T-helper 17 cell (primary cell): Measurements from ENCODE around the gene KLRC4. TPM values are rescaled to one million over a fixed set of nuclear protein-coding genes. Genes with fewer than 3 reads are reported as not detected.
A peak's percentile ranks its signal among the peaks of the same experiment; 100 is the strongest.
"Not testable (repeated sequence)": the region's sequence is repeated elsewhere in the genome, so short reads cannot be mapped to it uniquely, and the experiment has no call there.

Source experiments
- ATAC-seq: fragments of 150-1000 bp; cut with Tn5 transposase; 2 replicates; pipeline ENCODE4 v1.10.0; 2021; ENCODE audit warnings: mild to moderate bottlenecking, moderate library complexity
- DNase-seq, 3 donors: peaks; one replicate each; pipeline versions ENCODE4 v3.0.0 to v3.0.0-alpha.2; 2020 to 2021
- H3K9me3 ChIP-seq: one replicate; pipeline ENCODE4 v1.7.0; 2013; ENCODE audit warnings: low read length, mild to moderate bottlenecking; ENCODE audit not compliant: control insufficient read depth, poor library complexity, severe bottlenecking
- H3K27ac Mint-ChIP-seq: one replicate; pipeline ENCODE4 v1.8.0; 2022; ENCODE audit warnings: mild to moderate bottlenecking, moderate library complexity, mixed read lengths
- H3K27me3 Mint-ChIP-seq: one replicate; pipeline ENCODE4 v1.8.0; 2022; ENCODE audit warnings: mixed read lengths
- H3K36me3 Mint-ChIP-seq: one replicate; pipeline ENCODE4 v1.8.0; 2022; ENCODE audit warnings: low read depth, mixed read lengths
- H3K4me1 Mint-ChIP-seq: one replicate; pipeline ENCODE4 v1.8.0; 2022; ENCODE audit warnings: mild to moderate bottlenecking, mixed read lengths
- H3K4me3 Mint-ChIP-seq: one replicate; pipeline ENCODE4 v1.8.0; 2022; ENCODE audit warnings: mild to moderate bottlenecking, moderate library complexity, mixed read lengths
- total RNA-seq, 4 donors: library from RNA in 2 of 4; stranded (reverse) in 2 of 4; gene quantifications; one replicate each; pipeline ENCODE4 v1.2.3 and lab custom pipeline; 2022 to 2026

Gene KLRC4
- total RNA-seq, 2 donors from 2014 or later = not detected

DNA sequence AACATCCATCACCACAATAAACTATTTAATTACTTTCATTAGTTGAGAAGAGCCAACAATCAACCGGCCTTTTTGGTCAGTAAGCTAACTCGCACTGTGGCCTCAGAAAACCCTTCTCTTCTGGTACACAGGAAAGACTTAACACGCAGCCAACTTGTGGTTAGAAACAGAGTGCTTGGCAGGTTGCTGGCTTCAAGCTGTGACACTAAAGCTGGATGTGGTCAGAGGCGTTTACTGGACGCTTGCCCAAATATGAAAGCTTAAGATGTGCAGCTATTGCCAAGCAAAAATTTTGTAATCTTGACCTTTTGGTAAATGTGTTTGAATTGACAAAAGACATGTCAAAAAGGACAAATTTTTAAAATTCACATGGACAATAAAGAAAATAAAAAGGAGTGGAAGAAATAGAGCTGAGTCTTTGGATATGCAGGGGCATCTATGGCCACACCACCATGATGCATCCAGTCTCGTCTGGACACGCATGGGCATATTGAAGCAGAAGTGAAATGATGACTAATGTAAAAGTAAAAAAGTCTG lies 17.1 kb downstream of the KLRC4 start:
- Mint-ChIP-seq H3K4me1 (peaks cover 9% of the 10 kb centered on the region), H3K27ac (no peak overlapping the region), H3K27me3 (peaks cover 48% of the 10 kb centered on the region), H3K4me3 (no peak overlapping the region), H3K36me3 (no peaks in the 10 kb centered on the region)
- ATAC-seq = no peak
- H3K9me3 ChIP-seq = no peaks in the 10 kb centered on the region
- no peak for DNase-seq

DNA sequence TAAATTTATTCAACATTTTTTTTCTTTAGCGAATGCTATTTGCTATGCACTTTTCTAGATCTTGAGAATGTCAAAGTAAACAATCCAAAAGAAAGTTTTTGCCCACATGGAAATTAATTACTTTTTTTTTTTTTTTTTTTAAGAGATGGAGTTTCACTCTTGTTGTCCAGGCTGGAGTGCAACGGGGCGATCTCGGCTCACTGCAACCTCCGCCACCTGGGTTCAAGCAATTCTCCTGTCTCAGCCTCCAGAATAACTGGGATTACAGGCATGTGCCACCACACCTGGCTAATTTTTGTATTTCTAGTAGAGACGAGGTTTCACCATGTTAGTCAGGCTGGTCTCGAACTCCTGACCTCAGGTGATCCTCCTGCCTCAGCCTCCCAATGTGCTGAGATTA lies 18.6 kb downstream of the KLRC4 start:
- not testable (repeated sequence) for H3K27ac Mint-ChIP-seq, H3K36me3 Mint-ChIP-seq, H3K4me3 Mint-ChIP-seq, ATAC-seq, DNase-seq, H3K9me3 ChIP-seq, H3K4me1 Mint-ChIP-seq
- peaks cover 48% of the 10 kb centered on the region for H3K27me3 Mint-ChIP-seq

DNA sequence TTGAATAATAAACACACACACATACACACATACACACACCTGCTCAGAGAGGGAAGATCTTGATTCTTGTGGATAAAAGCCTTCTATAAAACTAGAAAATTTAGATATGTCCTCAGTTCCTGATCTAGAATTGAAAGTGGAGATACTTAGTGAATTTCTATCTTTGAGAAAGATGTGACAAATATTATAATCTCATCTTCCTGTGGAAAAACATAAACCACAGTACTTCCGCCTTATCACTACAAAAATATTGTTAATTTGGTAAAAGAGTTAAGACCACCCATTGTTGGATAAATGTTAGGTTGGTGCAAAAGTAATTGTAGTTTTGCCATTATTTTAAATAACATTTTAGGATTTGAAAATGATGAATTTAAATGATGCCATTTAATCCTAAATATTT lies 19.7 kb downstream of the KLRC4 start, which contains the start of gene KLRK1:
Gene KLRK1 (minus strand): TSS at position 138 of the 400 bp plus-strand sequence. CDS start 1,231 bp downstream, outside the sequence.
- ATAC-seq = no peak
- Mint-ChIP-seq H3K27ac (no peak within 1 kb of the TSS), H3K4me3 (no peak within 1 kb of the TSS), H3K27me3 (peaks cover 45% of the 10 kb centered on the region), H3K4me1 (peaks cover 5% of the 10 kb centered on the region), H3K36me3 (no peaks in the 10 kb centered on the region)
- DNase-seq = no peak
- no peaks in the 10 kb centered on the region for H3K9me3 ChIP-seq

DNA sequence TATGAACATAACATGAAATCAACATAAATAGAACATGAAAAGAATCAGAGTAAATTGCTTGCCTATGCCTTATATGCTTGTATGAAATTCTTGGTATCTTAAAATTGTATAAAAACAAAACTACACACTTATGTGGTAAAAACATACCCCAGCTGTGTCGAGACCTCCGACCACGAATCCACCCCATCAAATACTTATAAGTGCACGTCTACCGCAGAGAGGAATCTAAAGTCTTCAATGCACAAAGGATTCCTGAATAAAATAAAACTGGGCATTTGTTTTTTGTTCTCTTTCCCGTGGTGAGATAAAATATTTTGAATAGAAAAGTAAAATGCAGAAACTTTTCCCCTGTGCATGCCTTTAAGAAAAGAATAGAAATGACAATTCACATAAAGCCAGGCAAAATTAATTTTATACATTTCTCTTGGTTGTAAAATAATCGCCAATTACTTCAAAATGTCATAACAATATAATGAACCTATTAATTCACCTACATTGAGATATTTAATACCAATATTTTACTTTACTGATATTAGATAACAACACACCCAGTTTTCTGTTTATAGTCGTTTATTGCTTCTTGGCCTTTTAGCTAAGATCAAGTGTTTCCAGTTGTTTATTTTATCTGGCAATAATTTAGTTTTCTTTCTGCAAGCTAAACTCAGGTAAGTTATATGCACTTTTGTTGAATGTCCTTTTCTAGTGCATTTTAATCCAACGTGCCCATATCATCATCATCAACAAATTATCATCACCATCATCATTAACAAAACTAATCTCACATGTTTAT lies 20.7 kb downstream of the KLRC4 start:
- no peaks in the 10 kb centered on the region for H3K9me3 ChIP-seq
- Mint-ChIP-seq H3K4me1 (no peaks in the 10 kb centered on the region), H3K36me3 (no peaks in the 10 kb centered on the region), H3K4me3 (no peak overlapping the region), H3K27ac (no peak overlapping the region), H3K27me3 (peaks cover 35% of the 10 kb centered on the region)
- ATAC-seq = no peak
- DNase-seq = no peak

DNA sequence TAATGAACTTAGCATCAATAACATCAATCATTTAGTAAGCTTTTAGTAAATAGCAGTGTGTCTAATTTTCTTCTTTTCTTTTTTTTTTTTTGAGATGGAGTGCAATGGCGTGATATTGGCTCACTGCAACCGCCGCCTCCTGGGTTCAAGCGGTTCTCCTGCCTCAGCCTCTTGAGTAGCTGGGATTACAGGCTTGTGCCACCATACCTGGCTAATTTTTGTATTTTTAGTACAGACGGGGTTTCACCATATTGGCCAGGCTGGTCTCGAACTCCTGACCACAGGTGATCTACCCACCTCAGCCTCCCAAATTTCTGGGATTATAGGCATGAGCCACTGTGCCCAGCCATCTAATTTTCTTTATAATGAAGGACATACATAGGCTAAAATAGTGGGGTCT lies 22.1 kb downstream of the KLRC4 start:
- H3K4me1 Mint-ChIP-seq, ATAC-seq, H3K27ac Mint-ChIP-seq, H3K36me3 Mint-ChIP-seq, H3K4me3 Mint-ChIP-seq, DNase-seq, H3K9me3 ChIP-seq: not testable (repeated sequence)
- H3K27me3 Mint-ChIP-seq = peaks cover 33% of the 10 kb centered on the region

DNA sequence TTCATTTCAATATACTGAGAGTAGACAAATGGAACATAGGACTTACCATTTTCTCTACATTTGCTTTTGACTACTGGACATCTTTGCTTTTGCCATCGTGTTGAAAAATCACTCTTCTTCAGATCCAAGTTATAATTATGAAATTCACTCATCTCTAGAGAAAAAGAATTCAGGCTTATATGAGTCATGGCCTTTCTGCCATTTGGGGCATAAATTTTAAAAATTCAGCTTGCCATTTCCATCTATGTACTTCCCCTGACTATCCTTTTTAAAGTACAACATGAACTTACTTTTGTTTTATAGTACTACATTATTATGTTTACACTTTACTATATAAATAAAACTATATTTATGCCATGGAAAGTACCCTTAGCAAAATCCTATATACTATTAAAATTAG lies 22.7 kb downstream of the KLRC4 start:
- Mint-ChIP-seq H3K27me3 (peaks cover 34% of the 10 kb centered on the region), H3K4me3 (no peak overlapping the region), H3K27ac (no peak overlapping the region), H3K36me3 (no peaks in the 10 kb centered on the region), H3K4me1 (no peaks in the 10 kb centered on the region)
- DNase-seq (no peak), ATAC-seq (no peak)
- no peaks in the 10 kb centered on the region for H3K9me3 ChIP-seq

DNA sequence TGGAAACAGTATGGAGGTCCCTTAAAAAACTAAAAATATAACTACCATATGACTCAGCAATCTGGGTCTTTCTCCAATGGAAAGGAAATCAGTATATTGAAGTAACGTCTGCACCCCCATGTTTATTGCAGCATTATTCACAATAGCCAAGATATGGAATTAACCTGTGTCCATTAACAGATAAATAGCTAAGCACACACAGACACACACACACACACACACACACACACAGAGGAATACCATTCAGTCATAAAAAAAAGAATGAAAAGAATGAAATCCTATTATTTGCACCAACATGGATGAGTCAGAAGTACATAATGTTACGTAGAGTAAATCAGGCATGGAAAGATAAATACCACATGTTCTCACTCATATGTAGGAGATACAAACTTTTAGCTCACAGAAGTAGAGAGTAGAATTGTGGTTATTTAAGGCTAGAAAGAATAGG lies 24.4 kb downstream of the KLRC4 start:
- ATAC-seq = no peak
- DNase-seq = no peak

DNA sequence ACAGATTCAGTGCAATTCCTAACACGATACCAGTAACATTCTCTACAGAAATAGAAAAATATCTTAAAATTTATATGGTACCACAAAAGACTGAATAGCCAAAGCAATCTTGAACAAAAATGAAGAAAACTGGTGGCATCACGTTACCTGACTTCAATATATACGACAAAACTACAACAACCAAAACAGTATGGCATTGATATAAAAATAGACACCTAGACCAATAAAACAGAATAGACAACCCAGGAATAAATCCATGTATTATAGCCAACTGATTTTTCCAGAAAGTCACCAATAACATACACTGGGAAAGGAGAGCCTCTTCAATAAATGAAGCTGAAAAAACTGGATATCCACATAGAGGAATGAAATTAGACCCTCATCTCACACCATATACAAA lies 25.4 kb downstream of the KLRC4 start:
- no peaks in the 10 kb centered on the region for H3K9me3 ChIP-seq
- Mint-ChIP-seq H3K4me3 (no peak overlapping the region), H3K4me1 (no peaks in the 10 kb centered on the region), H3K27ac (no peak overlapping the region), H3K36me3 (no peaks in the 10 kb centered on the region), H3K27me3 (peaks cover 43% of the 10 kb centered on the region)
- DNase-seq (no peak), ATAC-seq (no peak)

More for the DNA sequence above, 24.4 kb downstream of the KLRC4 start:
- Mint-ChIP-seq H3K4me1 (no peaks in the 10 kb centered on the region), H3K36me3 (no peaks in the 10 kb centered on the region), H3K27me3 (peaks cover 47% of the 10 kb centered on the region), H3K27ac (no peak overlapping the region), H3K4me3 (no peak overlapping the region)
- H3K9me3 ChIP-seq = no peaks in the 10 kb centered on the region

DNA sequence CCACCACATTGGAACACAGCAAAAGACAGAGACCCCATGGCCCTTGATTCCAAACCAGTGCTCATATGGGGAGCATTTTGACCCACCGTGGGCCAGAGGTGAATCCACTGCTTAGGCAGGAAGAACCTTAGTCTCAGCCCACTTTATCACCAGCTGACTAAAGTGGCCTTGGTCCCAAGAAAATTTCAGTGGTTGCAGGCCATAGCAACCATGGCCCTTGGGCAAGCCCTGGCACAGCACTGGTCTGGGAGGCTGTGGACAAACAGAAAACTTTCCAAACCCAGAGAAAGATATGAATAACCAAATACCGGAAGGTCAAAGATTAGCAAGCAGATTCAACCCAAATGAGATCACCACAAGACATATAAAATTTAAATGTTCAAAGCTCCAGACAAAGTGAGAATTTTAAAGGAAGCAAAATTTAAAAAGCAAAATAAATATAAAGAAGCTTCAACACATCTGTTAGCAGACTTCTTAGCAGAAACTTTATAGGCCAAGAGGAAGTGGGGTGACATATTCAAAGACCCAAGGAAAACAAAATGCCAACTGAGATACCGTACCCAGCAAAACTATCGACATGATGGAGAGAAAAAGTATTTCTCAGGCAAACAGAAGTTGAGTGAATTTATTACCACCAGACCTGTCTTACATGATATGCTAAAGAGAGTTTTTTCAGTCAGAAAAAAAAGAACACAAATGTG lies 27.5 kb downstream of the KLRC4 start:
- Mint-ChIP-seq H3K4me1 (no peaks in the 10 kb centered on the region), H3K36me3 (no peaks in the 10 kb centered on the region), H3K4me3 (no peak overlapping the region), H3K27me3 (peaks cover 35% of the 10 kb centered on the region), H3K27ac (no peak overlapping the region)
- DNase-seq = no peak
- H3K9me3 ChIP-seq = no peaks in the 10 kb centered on the region
- ATAC-seq = no peak

DNA sequence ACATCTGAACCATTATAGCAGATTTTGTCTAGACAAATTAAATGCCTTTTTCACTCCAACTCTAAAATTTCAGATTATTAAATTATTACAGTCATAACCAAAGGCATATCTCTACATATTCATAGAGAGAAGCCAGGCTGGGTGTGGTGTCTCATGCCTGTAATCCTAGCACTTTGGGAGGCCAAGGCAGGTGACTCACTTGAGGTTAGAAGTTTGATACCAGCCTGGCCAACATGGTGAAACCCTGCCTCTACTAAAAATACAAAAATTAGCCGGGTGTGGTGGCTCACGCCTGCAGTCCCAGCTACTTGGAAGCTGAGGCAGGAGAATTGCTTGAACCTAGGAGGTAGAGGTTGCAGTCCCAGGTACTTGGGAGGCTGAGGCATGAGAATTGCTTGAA lies 30.8 kb downstream of the KLRC4 start:
- not testable (repeated sequence) for H3K9me3 ChIP-seq, H3K27ac Mint-ChIP-seq, DNase-seq, H3K4me3 Mint-ChIP-seq, H3K4me1 Mint-ChIP-seq, H3K36me3 Mint-ChIP-seq, ATAC-seq
- H3K27me3 Mint-ChIP-seq = peaks cover 34% of the 10 kb centered on the region

DNA sequence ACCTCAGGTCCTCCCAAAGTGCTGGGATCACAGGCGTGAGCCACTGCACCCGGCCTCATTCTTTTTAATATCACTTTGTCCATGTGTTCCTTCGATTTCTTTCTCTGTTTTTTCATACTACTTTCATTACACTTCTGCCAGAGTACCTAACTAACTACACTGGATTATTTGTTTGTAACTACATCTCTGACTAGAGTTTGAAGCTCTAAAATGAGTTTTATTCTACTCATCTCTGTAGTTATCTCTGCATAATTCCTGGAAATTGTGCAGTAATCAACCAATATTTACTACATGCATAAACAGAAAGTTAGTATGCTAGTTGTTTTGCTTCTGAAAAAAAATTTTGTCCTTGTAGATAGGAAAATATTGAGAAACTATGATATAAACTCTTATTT lies 34.9 kb downstream of the KLRC4 start:
- peaks cover 8% of the 10 kb centered on the region for H3K4me1 Mint-ChIP-seq
- peaks cover 4% of the 10 kb centered on the region for H3K36me3 Mint-ChIP-seq
- no peaks in the 10 kb centered on the region for H3K9me3 ChIP-seq
- H3K27me3 Mint-ChIP-seq = peaks cover 26% of the 10 kb centered on the region
- H3K4me3 Mint-ChIP-seq = peak overlapping the region; percentile 9
- ATAC-seq = no peak
- DNase-seq = no peak
- no peak overlapping the region for H3K27ac Mint-ChIP-seq

DNA sequence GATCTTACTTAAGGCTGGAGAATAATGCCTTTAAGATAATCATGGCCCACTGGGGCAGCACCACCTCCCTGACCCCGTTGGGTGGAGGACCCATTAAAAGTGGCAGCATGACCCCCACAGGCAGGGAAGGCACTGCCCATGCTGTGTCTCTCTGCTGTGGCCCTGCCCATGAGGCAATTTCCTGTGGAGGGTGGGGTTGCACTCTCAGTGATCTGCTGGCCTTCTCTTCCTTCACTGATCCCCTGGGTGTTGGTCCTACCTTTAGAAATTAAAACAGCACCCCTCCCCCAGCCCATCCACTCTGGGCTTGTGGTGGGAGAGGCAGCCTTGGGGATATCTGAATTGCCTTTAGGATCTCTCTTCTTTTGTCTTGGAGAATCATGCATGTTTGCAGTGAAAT lies 37.0 kb downstream of the KLRC4 start:
- Mint-ChIP-seq H3K4me3 (no peak overlapping the region), H3K27ac (no peak overlapping the region), H3K4me1 (peaks cover 8% of the 10 kb centered on the region), H3K36me3 (peaks cover 7% of the 10 kb centered on the region), H3K27me3 (peaks cover 26% of the 10 kb centered on the region)
- DNase-seq = no peak
- ATAC-seq = no peak
- H3K9me3 ChIP-seq = no peaks in the 10 kb centered on the region

DNA sequence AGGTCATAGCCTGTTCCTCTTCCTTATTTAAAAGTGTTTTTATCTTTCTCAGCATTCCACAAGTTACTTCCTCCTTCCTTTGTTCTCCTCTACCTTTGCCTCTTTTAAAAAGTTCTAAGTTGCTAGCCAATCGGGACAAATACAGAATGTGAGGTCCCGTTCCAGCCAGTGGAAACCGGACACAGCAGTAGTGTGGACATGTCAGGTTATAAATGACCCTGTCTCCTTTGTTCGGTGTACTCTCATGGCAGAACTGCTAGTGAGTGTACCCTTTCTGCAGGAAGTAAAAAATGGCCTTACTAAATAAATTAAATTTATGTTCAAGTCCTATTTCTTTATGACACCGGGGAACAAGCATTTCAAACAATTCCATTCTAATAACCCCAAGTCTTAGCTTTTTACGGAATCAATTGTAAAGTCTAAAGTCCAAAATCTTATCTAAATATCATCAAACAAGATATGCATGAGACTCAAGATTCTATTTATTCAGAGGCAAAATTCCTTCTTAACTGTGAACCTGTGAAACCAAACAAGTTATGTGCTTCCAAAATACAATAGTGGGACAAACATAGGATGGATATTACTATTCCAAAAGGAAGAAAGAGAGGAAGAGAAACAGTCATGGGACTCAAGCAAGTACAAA lies 37.5 kb downstream of the KLRC4 start:
- not testable (repeated sequence) for H3K36me3 Mint-ChIP-seq, ATAC-seq, H3K9me3 ChIP-seq, H3K4me3 Mint-ChIP-seq, DNase-seq, H3K27ac Mint-ChIP-seq, H3K4me1 Mint-ChIP-seq
- H3K27me3 Mint-ChIP-seq = peaks cover 26% of the 10 kb centered on the region
